ENCODE measurements around the gene POU4F3.

POU4F3 gene

GRCh38 chr5:146380714-146381113 is 42.1 kb downstream of the POU4F3 start:
- H3K4me3 ChIP-seq (ENCODE audit: low read depth, low read length), result no peak overlapping the region
- H3K27ac ChIP-seq, result no peak overlapping the region
- no peak for DNase-seq
- H3K9me3 ChIP-seq (ENCODE audit: severe bottlenecking), result no peaks in the 10 kb centered on the region
- H3K36me3 ChIP-seq, result no peaks in the 10 kb centered on the region
- no peaks in the 10 kb centered on the region for H3K27me3 ChIP-seq (ENCODE audit: insufficient read depth, low read depth, severe bottlenecking)
- TF ChIP-seq, protein P1, sequence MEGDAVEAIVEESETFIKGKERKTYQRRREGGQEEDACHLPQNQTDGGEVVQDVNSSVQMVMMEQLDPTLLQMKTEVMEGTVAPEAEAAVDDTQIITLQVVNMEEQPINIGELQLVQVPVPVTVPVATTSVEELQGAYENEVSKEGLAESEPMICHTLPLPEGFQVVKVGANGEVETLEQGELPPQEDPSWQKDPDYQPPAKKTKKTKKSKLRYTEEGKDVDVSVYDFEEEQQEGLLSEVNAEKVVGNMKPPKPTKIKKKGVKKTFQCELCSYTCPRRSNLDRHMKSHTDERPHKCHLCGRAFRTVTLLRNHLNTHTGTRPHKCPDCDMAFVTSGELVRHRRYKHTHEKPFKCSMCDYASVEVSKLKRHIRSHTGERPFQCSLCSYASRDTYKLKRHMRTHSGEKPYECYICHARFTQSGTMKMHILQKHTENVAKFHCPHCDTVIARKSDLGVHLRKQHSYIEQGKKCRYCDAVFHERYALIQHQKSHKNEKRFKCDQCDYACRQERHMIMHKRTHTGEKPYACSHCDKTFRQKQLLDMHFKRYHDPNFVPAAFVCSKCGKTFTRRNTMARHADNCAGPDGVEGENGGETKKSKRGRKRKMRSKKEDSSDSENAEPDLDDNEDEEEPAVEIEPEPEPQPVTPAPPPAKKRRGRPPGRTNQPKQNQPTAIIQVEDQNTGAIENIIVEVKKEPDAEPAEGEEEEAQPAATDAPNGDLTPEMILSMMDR (IDR thresholded peaks at IDR 0.05; ENCODE audit: low read depth, low read length), result no peak

GRCh38 chr5:146388386-146388785 is 49.7 kb downstream of the POU4F3 start:
- no peak for DNase-seq
- H3K27me3 ChIP-seq (ENCODE audit: insufficient read depth, low read depth, severe bottlenecking), result no peaks in the 10 kb centered on the region
- TF ChIP-seq, protein P1 (IDR thresholded peaks at IDR 0.05; ENCODE audit: low read depth, low read length), result no peak
- H3K4me3 ChIP-seq (ENCODE audit: low read depth, low read length), result no peak overlapping the region
- no peak overlapping the region for H3K27ac ChIP-seq
- no peaks in the 10 kb centered on the region for H3K9me3 ChIP-seq (ENCODE audit: severe bottlenecking)
- no peaks in the 10 kb centered on the region for H3K36me3 ChIP-seq

GRCh38 chr5:146390469-146390868 is 51.8 kb downstream of the POU4F3 start:
- H3K27me3 ChIP-seq (ENCODE audit: insufficient read depth, low read depth, severe bottlenecking), result no peaks in the 10 kb centered on the region
- no peak overlapping the region for H3K27ac ChIP-seq
- H3K36me3 ChIP-seq, result no peaks in the 10 kb centered on the region
- H3K4me3 ChIP-seq (ENCODE audit: low read depth, low read length), result no peak overlapping the region
- H3K9me3 ChIP-seq (ENCODE audit: severe bottlenecking), result no peaks in the 10 kb centered on the region
- TF ChIP-seq, protein P1 (IDR thresholded peaks at IDR 0.05; ENCODE audit: low read depth, low read length), result peak; percentile 64
- no peak for DNase-seq
